ENCODE measurements around the gene STK35.

STK35 gene

GRCh38 chr20:2137552-2138201, 36.0 kb downstream of the STK35 start:
- no peak for DNase-seq

- no peak for DNase-seq
Measured at GRCh38 chr20:2138396-2138795, 36.8 kb downstream of the STK35 start.

GRCh38 chr20:2139250-2139649, 37.6 kb downstream of the STK35 start:
- no peak for DNase-seq

- DNase-seq: no peak
Measured at GRCh38 chr20:2139736-2140135, 38.1 kb downstream of the STK35 start.

GRCh38 chr20:2140561-2140960, 38.9 kb downstream of the STK35 start:
- no peak for DNase-seq

GRCh38 chr20:2141600-2142575, 40.3 kb downstream of the STK35 start:
- no peak for DNase-seq

- DNase-seq: no peak
Measured at GRCh38 chr20:2142649-2143048, 41.0 kb downstream of the STK35 start.

- no peak for DNase-seq
Measured at GRCh38 chr20:2143594-2143993, 42.0 kb downstream of the STK35 start.

GRCh38 chr20:2144850-2145249, 43.2 kb downstream of the STK35 start:
- no peak for DNase-seq

- no peak for DNase-seq
Measured at GRCh38 chr20:2145376-2145775, 43.7 kb downstream of the STK35 start.

- DNase-seq: no peak
Measured at GRCh38 chr20:2146080-2146867, 44.6 kb downstream of the STK35 start.

- DNase-seq: no peak
Measured at GRCh38 chr20:2149507-2149906, 47.9 kb downstream of the STK35 start.

- no peak for DNase-seq
Measured at GRCh38 chr20:2150660-2151059, 49.0 kb downstream of the STK35 start.

GRCh38 chr20:2151858-2152281, 50.2 kb downstream of the STK35 start:
- DNase-seq: no peak

GRCh38 chr20:2152317-2152716, 50.7 kb downstream of the STK35 start:
- DNase-seq: no peak

- DNase-seq: no peak
Measured at GRCh38 chr20:2153326-2153725, 51.7 kb downstream of the STK35 start.

- DNase-seq: no peak
Measured at GRCh38 chr20:2156224-2156623, 54.6 kb downstream of the STK35 start.

- DNase-seq: no peak
Measured at GRCh38 chr20:2156666-2157624, 55.3 kb downstream of the STK35 start.

GRCh38 chr20:2162125-2162822, 60.6 kb downstream of the STK35 start:
- DNase-seq: no peak

- DNase-seq: no peak
Measured at GRCh38 chr20:2162823-2163166, 61.2 kb downstream of the STK35 start.

- no peak for DNase-seq
Measured at GRCh38 chr20:2163312-2163711, 61.7 kb downstream of the STK35 start.

- DNase-seq: no peak
Measured at GRCh38 chr20:2163757-2164156, 62.1 kb downstream of the STK35 start.

Data from stimulated activated CD4-positive, alpha-beta T cell treated with anti-CD3 and anti-CD28 coated beads, Interleukin-1b, Interleukin-23, amount 100 ng/mL, for 48 hours (primary cell).